Immature natural killer cell (primary cell): ENCODE data around the gene CDH4. TPM values are rescaled to one million over a fixed set of nuclear protein-coding genes. Genes with fewer than 3 reads are reported as not detected.
A peak's percentile ranks its signal among the peaks of the same experiment; 100 is the strongest.

Source experiments
- DNase-seq, 3 donors: peaks; one replicate each; pipeline ENCODE4 v3.0.0; 2022; ENCODE audit warnings: mixed read lengths in 1 of 3
- H3K27ac Mint-ChIP-seq, 6 donors: one replicate each; pipeline ENCODE4 v1.8.0; 2020; ENCODE audit warnings: mixed read lengths in 6 of 6, mild to moderate bottlenecking in 5 of 6, inconsistent platforms in 4 of 6, moderate library complexity in 3 of 6
- H3K27me3 Mint-ChIP-seq, 3 donors: one replicate each; pipeline ENCODE4 v1.8.0; 2020 to 2021; ENCODE audit warnings: low read depth in 3 of 3, mild to moderate bottlenecking in 3 of 3, mixed read lengths in 3 of 3, moderate library complexity in 3 of 3, inconsistent platforms in 1 of 3
- H3K36me3 Mint-ChIP-seq, 3 donors: one replicate each; pipeline ENCODE4 v1.8.0; 2020; ENCODE audit warnings: mixed read lengths in 3 of 3, inconsistent platforms in 2 of 3, mild to moderate bottlenecking in 2 of 3
- H3K4me1 Mint-ChIP-seq, 2 donors: one replicate each; pipeline ENCODE4 v1.8.0; 2020; ENCODE audit warnings: inconsistent platforms in 2 of 2, mild to moderate bottlenecking in 2 of 2, mixed read lengths in 2 of 2, moderate library complexity in 1 of 2
- H3K4me3 Mint-ChIP-seq, 5 donors: one replicate each; pipeline ENCODE4 v1.8.0; 2020; ENCODE audit warnings: mild to moderate bottlenecking in 5 of 5, mixed read lengths in 5 of 5, inconsistent platforms in 3 of 5, moderate library complexity in 3 of 5
- H3K9me3 Mint-ChIP-seq, 6 donors: one replicate each; pipeline ENCODE4 v1.8.0; 2020; ENCODE audit warnings: mild to moderate bottlenecking in 6 of 6, mixed read lengths in 6 of 6, inconsistent platforms in 4 of 6, moderate library complexity in 3 of 6
- polyA plus RNA-seq, 3 donors: library from polyadenylated mRNA; unstranded; fragments of 300-500 nt; fragmentation: Illumina TruSeq; gene quantifications; one replicate each; pipeline ENCODE4 v1.2.3, GENCODE V29; 2021

The CDH4 gene
- polyA plus RNA-seq, 3 donors from 2014 or later, result not detected

GRCh38 chr20:61911824-61912223, 659.8 kb downstream of the CDH4 start:
- peak overlapping the region in 2 of 6 donors; percentile 24 to 86 for H3K27ac Mint-ChIP-seq
- no peaks in the 10 kb centered on the region for H3K36me3 Mint-ChIP-seq
- H3K4me1 Mint-ChIP-seq, result peaks cover 22 to 33% of the 10 kb centered on the region in 2 donors
- no peak for DNase-seq
- peak overlapping the region in 1 of 5 donors; percentile 11 for H3K4me3 Mint-ChIP-seq
- H3K9me3 Mint-ChIP-seq, result no peaks in the 10 kb centered on the region
- peaks cover 0 to 10% (median 4%) of the 10 kb centered on the region in 3 donors for H3K27me3 Mint-ChIP-seq

- H3K4me3 Mint-ChIP-seq, result peak overlapping the region; percentile 12 to 80 (median 63)
- no peaks in the 10 kb centered on the region for H3K9me3 Mint-ChIP-seq
- DNase-seq, result peak; percentile 44 to 60 (median 55)
- H3K27me3 Mint-ChIP-seq, result peaks cover 0 to 10% (median 4%) of the 10 kb centered on the region in 3 donors
- H3K36me3 Mint-ChIP-seq, result no peaks in the 10 kb centered on the region
- H3K27ac Mint-ChIP-seq, result peak overlapping the region; percentile 24 to 86 (median 60)
- peaks cover 22 to 33% of the 10 kb centered on the region in 2 donors for H3K4me1 Mint-ChIP-seq
Measured at GRCh38 chr20:61912665-61913422, 660.8 kb downstream of the CDH4 start.

GRCh38 chr20:61913423-61914225, 661.6 kb downstream of the CDH4 start:
- no peaks in the 10 kb centered on the region for H3K9me3 Mint-ChIP-seq
- peak overlapping the region in 1 of 5 donors; percentile 64 for H3K4me3 Mint-ChIP-seq
- H3K4me1 Mint-ChIP-seq, result peaks cover 22 to 33% of the 10 kb centered on the region in 2 donors
- H3K36me3 Mint-ChIP-seq, result no peaks in the 10 kb centered on the region
- H3K27ac Mint-ChIP-seq, result peak overlapping the region in 3 of 6 donors; percentile 22 to 45 (median 29)
- peaks cover 0 to 10% (median 4%) of the 10 kb centered on the region in 3 donors for H3K27me3 Mint-ChIP-seq
- DNase-seq, result peak; percentile 6 to 21 (median 19)

- Mint-ChIP-seq H3K27ac (no peak overlapping the region), H3K27me3 (peaks cover 0 to 10% (median 4%) of the 10 kb centered on the region in 3 donors), H3K4me1 (peaks cover 22 to 33% of the 10 kb centered on the region in 2 donors), H3K4me3 (no peak overlapping the region), H3K36me3 (no peaks in the 10 kb centered on the region), H3K9me3 (no peaks in the 10 kb centered on the region)
- no peak for DNase-seq
Measured at GRCh38 chr20:61915101-61915500, 663.0 kb downstream of the CDH4 start.

- Mint-ChIP-seq H3K9me3 (no peaks in the 10 kb centered on the region), H3K4me3 (no peak overlapping the region), H3K36me3 (no peaks in the 10 kb centered on the region), H3K27ac (peak overlapping the region in 1 of 6 donors; percentile 39), H3K27me3 (peaks cover 0 to 10% (median 4%) of the 10 kb centered on the region in 3 donors), H3K4me1 (peaks cover 22 to 33% of the 10 kb centered on the region in 2 donors)
- DNase-seq, result no peak
Measured at GRCh38 chr20:61916318-61916891, 664.3 kb downstream of the CDH4 start.

GRCh38 chr20:61917474-61918145, 665.5 kb downstream of the CDH4 start:
- Mint-ChIP-seq H3K4me1 (peaks cover 14 to 23% of the 10 kb centered on the region in 2 donors), H3K9me3 (no peaks in the 10 kb centered on the region), H3K36me3 (no peaks in the 10 kb centered on the region), H3K27ac (no peak overlapping the region), H3K27me3 (peaks cover 0 to 8% (median 4%) of the 10 kb centered on the region in 3 donors), H3K4me3 (no peak overlapping the region)
- no peak for DNase-seq

GRCh38 chr20:61918548-61918947, 666.5 kb downstream of the CDH4 start:
- Mint-ChIP-seq H3K27me3 (peaks cover 0 to 8% (median 3%) of the 10 kb centered on the region in 3 donors), H3K9me3 (no peaks in the 10 kb centered on the region), H3K4me1 (peaks cover 7 to 14% of the 10 kb centered on the region in 2 donors), H3K36me3 (no peaks in the 10 kb centered on the region), H3K4me3 (no peak overlapping the region), H3K27ac (no peak overlapping the region)
- DNase-seq, result no peak

GRCh38 chr20:61919239-61919638, 667.2 kb downstream of the CDH4 start:
- Mint-ChIP-seq H3K4me1 (peaks cover 2 to 7% of the 10 kb centered on the region in 2 donors), H3K9me3 (no peaks in the 10 kb centered on the region), H3K27ac (no peak overlapping the region), H3K27me3 (peaks cover 0 to 5% (median 2%) of the 10 kb centered on the region in 3 donors), H3K4me3 (no peak overlapping the region), H3K36me3 (no peaks in the 10 kb centered on the region)
- DNase-seq, result no peak

GRCh38 chr20:61919675-61920365, 667.8 kb downstream of the CDH4 start:
- no peak overlapping the region for H3K4me3 Mint-ChIP-seq
- H3K27ac Mint-ChIP-seq, result no peak overlapping the region
- H3K4me1 Mint-ChIP-seq, result peaks cover 0 to 1% of the 10 kb centered on the region in 2 donors
- no peaks in the 10 kb centered on the region for H3K36me3 Mint-ChIP-seq
- peaks cover 0 to 4% (median 0%) of the 10 kb centered on the region in 3 donors for H3K27me3 Mint-ChIP-seq
- no peaks in the 10 kb centered on the region for H3K9me3 Mint-ChIP-seq
- no peak for DNase-seq

GRCh38 chr20:61922411-61922810, 670.4 kb downstream of the CDH4 start:
- H3K27me3 Mint-ChIP-seq, result no peaks in the 10 kb centered on the region
- H3K9me3 Mint-ChIP-seq, result no peaks in the 10 kb centered on the region
- DNase-seq, result no peak
- H3K36me3 Mint-ChIP-seq, result no peaks in the 10 kb centered on the region
- H3K4me1 Mint-ChIP-seq, result no peaks in the 10 kb centered on the region
- H3K4me3 Mint-ChIP-seq, result no peak overlapping the region
- no peak overlapping the region for H3K27ac Mint-ChIP-seq

GRCh38 chr20:61922936-61923335, 670.9 kb downstream of the CDH4 start:
- no peaks in the 10 kb centered on the region for H3K4me1 Mint-ChIP-seq
- peak overlapping the region in 1 of 6 donors; percentile 6 for H3K27ac Mint-ChIP-seq
- no peak overlapping the region for H3K4me3 Mint-ChIP-seq
- no peaks in the 10 kb centered on the region for H3K27me3 Mint-ChIP-seq
- H3K9me3 Mint-ChIP-seq, result no peaks in the 10 kb centered on the region
- DNase-seq, result no peak
- H3K36me3 Mint-ChIP-seq, result no peaks in the 10 kb centered on the region

- no peaks in the 10 kb centered on the region for H3K27me3 Mint-ChIP-seq
- DNase-seq, result no peak
- no peak overlapping the region for H3K27ac Mint-ChIP-seq
- H3K9me3 Mint-ChIP-seq, result no peaks in the 10 kb centered on the region
- no peak overlapping the region for H3K4me3 Mint-ChIP-seq
- H3K36me3 Mint-ChIP-seq, result no peaks in the 10 kb centered on the region
- no peaks in the 10 kb centered on the region for H3K4me1 Mint-ChIP-seq
Measured at GRCh38 chr20:61923371-61924166, 671.5 kb downstream of the CDH4 start.
